Stimulated activated CD4-positive, alpha-beta T cell treated with anti-CD3 and anti-CD28 coated beads, TNF-alpha, amount 100 ng/mL, for 48 hours (primary cell): ENCODE results near the gene SPON1.
A peak's percentile ranks its signal among the peaks of the same experiment; 100 is the strongest.
"Not testable (repeated sequence)": the region's sequence is repeated elsewhere in the genome, so short reads cannot be mapped to it uniquely, and the experiment has no call there.

ENCODE experiments used
- DNase-seq, 3 donors: peaks; one replicate each; pipeline ENCODE4 v3.0.0-alpha.2; 2020; ENCODE audit warnings: low read depth in 3 of 3

SPON1 gene

GRCh38 chr11:14242733-14243132, 280.2 kb downstream of the SPON1 start:
- DNase-seq, result no peak

GRCh38 chr11:14244926-14245325, 282.4 kb downstream of the SPON1 start:
- DNase-seq, result no peak

GRCh38 chr11:14245444-14245843, 282.9 kb downstream of the SPON1 start:
- no peak for DNase-seq

- no peak for DNase-seq
Measured at GRCh38 chr11:14248580-14248981, 286.1 kb downstream of the SPON1 start.

- peak; percentile 35 to 53 (median 50) for DNase-seq
Measured at GRCh38 chr11:14249121-14249963, 286.8 kb downstream of the SPON1 start.

GRCh38 chr11:14251754-14252153, 289.2 kb downstream of the SPON1 start:
- DNase-seq, result no peak

- DNase-seq, result not testable (repeated sequence)
Measured at GRCh38 chr11:14252501-14252900, 290.0 kb downstream of the SPON1 start.

- DNase-seq, result no peak
Measured at GRCh38 chr11:14253421-14253820, 290.9 kb downstream of the SPON1 start.

GRCh38 chr11:14253840-14254239, 291.3 kb downstream of the SPON1 start:
- DNase-seq, result no peak

- no peak for DNase-seq
Measured at GRCh38 chr11:14254533-14255237, 292.2 kb downstream of the SPON1 start.

- no peak for DNase-seq
Measured at GRCh38 chr11:14255238-14255534, 292.7 kb downstream of the SPON1 start.

GRCh38 chr11:14258221-14258935, 295.9 kb downstream of the SPON1 start:
- no peak for DNase-seq

GRCh38 chr11:14259186-14259784, 296.8 kb downstream of the SPON1 start:
- DNase-seq, result no peak

- DNase-seq, result no peak
Measured at GRCh38 chr11:14259878-14260277, 297.4 kb downstream of the SPON1 start.

GRCh38 chr11:14261066-14261465, 298.5 kb downstream of the SPON1 start:
- no peak for DNase-seq

- DNase-seq, result no peak
Measured at GRCh38 chr11:14262271-14262846, 299.8 kb downstream of the SPON1 start.

GRCh38 chr11:14264966-14265365, 302.4 kb downstream of the SPON1 start:
- no peak for DNase-seq

- DNase-seq, result no peak
Measured at GRCh38 chr11:14266622-14267021, 304.1 kb downstream of the SPON1 start.

GRCh38 chr11:14267861-14268635, 305.5 kb downstream of the SPON1 start:
- DNase-seq, result no peak

GRCh38 chr11:14269692-14270573, 307.4 kb downstream of the SPON1 start:
- no peak for DNase-seq
